ENCODE data around the gene TGDS. TPM values are rescaled to one million over a fixed set of nuclear protein-coding genes. Genes with fewer than 3 reads are reported as not detected.
A peak's percentile ranks its signal among the peaks of the same experiment; 100 is the strongest.

The TGDS gene
- total and polyA plus RNA-seq, 2 of the 8 experiments (the other 6 are each of a cell fraction or from before 2014, with no cell fraction given): 11.6 to 11.8 TPM

- Histone ChIP-seq H3K9me3 (ENCODE audit: insufficient read depth in 2 of 2, low read depth in 1 of 2, low read length in 1 of 2) (0 out of 4 replicates have a peak, but pooled peaks cover 0 to 3% of the 10 kb centered on the region in 2 experiments), H3K79me1 (ENCODE audit: low read depth, low read length) (no peaks in the 10 kb centered on the region), H3K4me3 (ENCODE audit: extremely low read depth in 1 of 4, insufficient read depth in 2 of 4, low read depth in 3 of 4, low read length in 4 of 4) (peak overlapping the region; percentile 72 to 87 (median 84)), H3K36me3 (ENCODE audit: control insufficient read depth in 2 of 4, insufficient read depth in 4 of 4, low read length in 3 of 4) (no peaks in the 10 kb centered on the region), H2BK15ac (ENCODE audit: low read length) (no peak overlapping the region), H4K5ac (ENCODE audit: insufficient read length, low read depth, low read length) (peak overlapping the region; percentile 76), H3K9ac (replicated peaks in 1 of 4; ENCODE audit: extremely low read depth in 1 of 4, low read depth in 3 of 4, low read length in 3 of 4) (peak overlapping the region; percentile 84 to 95 (median 87)), H3K56ac (replicated peaks; ENCODE audit: insufficient read length, low read depth, low read length) (peak overlapping the region; percentile 17), H3K27ac (ENCODE audit: low read depth, low read length) (peak overlapping the region; percentile 78), H4K91ac (replicated peaks; ENCODE audit: insufficient read length, low read length) (peak overlapping the region; percentile 70), H2BK20ac (ENCODE audit: low read length) (0 out of 2 replicates have a peak overlapping the region, but pooled peaks have one; percentile 87), H4K8ac (ENCODE audit: extremely low read depth, insufficient read depth, low read length) (peak overlapping the region; percentile 98), H3K23me2 (ENCODE audit: low read depth, low read length) (peaks cover 10% of the 10 kb centered on the region), H2AFZ (ENCODE audit: low read length) (peak overlapping the region; percentile 97; the same call in 1 of the 2 replicates), H3K27me3 (replicated peaks in 1 of 4; ENCODE audit: control insufficient read depth in 3 of 4, extremely low read depth in 1 of 4, insufficient read depth in 3 of 4, low read length in 3 of 4) (no peaks in the 10 kb centered on the region; a peak in 2 of 7 replicates), H2BK120ac (replicated peaks; ENCODE audit: low read depth, low read length) (no peak overlapping the region), H3K23ac (ENCODE audit: insufficient read length) (no peak overlapping the region), H3K79me2 (ENCODE audit: control insufficient read depth in 1 of 2, insufficient read depth in 2 of 2, low read length in 2 of 2) (no peaks in the 10 kb centered on the region), H3K4ac (replicated peaks; ENCODE audit: insufficient read length, low read depth, low read length) (no peak overlapping the region), H4K20me1 (replicated peaks in 1 of 2; ENCODE audit: control insufficient read depth in 1 of 2, insufficient read depth in 2 of 2, low read length in 2 of 2) (no peaks in the 10 kb centered on the region), H2AK5ac (ENCODE audit: low read depth, low read length) (no peak overlapping the region), H3K18ac (ENCODE audit: extremely low read depth, low read length) (peak overlapping the region; percentile 92), H3K4me2 (ENCODE audit: insufficient read depth in 1 of 2, low read depth in 2 of 2, low read length in 2 of 2) (peak overlapping the region; percentile 82 to 94), H2BK5ac (ENCODE audit: low read depth, low read length) (peak overlapping the region; percentile 94), H2BK12ac (ENCODE audit: low read depth, low read length) (peak overlapping the region; percentile 71), H3K14ac (ENCODE audit: insufficient read length) (no peak overlapping the region), H3K4me1 (replicated peaks in 1 of 4; ENCODE audit: control insufficient read depth in 3 of 4, insufficient read depth in 4 of 4, low read length in 3 of 4) (peaks cover 3 to 16% (median 14%) of the 10 kb centered on the region in 4 experiments; a peak in 4 of 7 replicates)
- WGBS, 2 experiments (ENCODE audit: extremely low coverage in 1 of 2, insufficient coverage in 1 of 2, insufficient read length in 1 of 2, insufficient replicate concordance in 2 of 2, low coverage in 1 of 2, low lambda C conversion rate in 2 of 2, missing lambda C conversion rate in 1 of 2): 1% methylated on average over 50 of the region's 66 CpGs; no CpG with 5 or more reads in 1 of the 2 experiments
- POLR2A ChIA-PET (ENCODE audit: partially characterized antibody): interaction anchor here (0.6 to 2.8 kb wide), 16 partner anchors 11 to 116 kb away, joined by 3 to 9 read pairs (median 3); partner anchors contain the start of genes GPR180 and TGDS
- CTCF ChIA-PET (ENCODE audit: partially characterized antibody): interaction anchor here (0.6 to 4.4 kb wide), 10 partner anchors 14 to 118 kb away, joined by 3 to 24 read pairs (median 4); no protein-coding TSS in a partner anchor
- peak; percentile 90 for FAIRE-seq
- peak; percentile 76 to 95 for DNase-seq (ENCODE audit: low read depth in 1 of 2, low spot score in 2 of 2)
- peak; percentile 58 for TF ChIP-seq NRF1 (IDR thresholded peaks at IDR 0.05; ENCODE audit: low read depth, low read length)
- peak; percentile 90 for TF ChIP-seq POU5F1 (IDR thresholded peaks at IDR 0.05; ENCODE audit: low read depth, low read length)
- peak; percentile 82 for TF ChIP-seq PHF8 (conservative IDR thresholded peaks at IDR 0.05; ENCODE audit: low read depth, low read length)
- TF ChIP-seq CTBP2 (IDR thresholded peaks at IDR 0.05; ENCODE audit: borderline replicate concordance, insufficient read depth, insufficient read length, low read length): no peak
- TF ChIP-seq SRF (IDR thresholded peaks at IDR 0.05; ENCODE audit: low read depth, low read length): no peak
- no peak; a peak in 1 of 3 replicates for TF ChIP-seq EP300 (IDR thresholded peaks at IDR 0.05; ENCODE audit: borderline replicate concordance in 1 of 2, low read depth in 2 of 2, low read length in 2 of 2)
- TF ChIP-seq SIN3A (conservative IDR thresholded peaks at IDR 0.05 in 1 of 2, IDR thresholded peaks at IDR 0.05 in 1 of 2; ENCODE audit: low read depth in 1 of 2, low read length in 2 of 2): peak in 1 of 2 experiments; percentile 38; a peak in 1 of 4 replicates
Measured at GRCh38 chr13:94549232-94550061, 46.5 kb downstream of the TGDS start.

All from H1 (cell line).